ACHN (cell line): ENCODE results near the gene ICE2.
A peak's percentile ranks its signal among the peaks of the same experiment; 100 is the strongest.

Experiments
- DNase-seq: peaks from one replicate; pipeline ENCODE4 v3.0.0-alpha.2; 2015
- in situ Hi-C: cut with HindIII; loops from 2 replicates; pipeline ENCODE4 v1.10.0; 2017; ENCODE audit warnings: low sequenced_read_pairs, low pct_ligation_motif_present, low pct_unique_long_range_greater_than_20kb

ICE2 gene

GRCh38 chr15:60396958-60397771 lies 81.8 kb downstream of the ICE2 start:
- peak; percentile 83 for DNase-seq
- in situ Hi-C loops = no loop called here

- no peak for DNase-seq
- in situ Hi-C loops = no loop called here
Measured at GRCh38 chr15:60396560-60396957, 82.4 kb downstream of the ICE2 start.

- DNase-seq = no peak
- in situ Hi-C loops = no loop called here
Measured at GRCh38 chr15:60396100-60396499, 82.8 kb downstream of the ICE2 start.

- in situ Hi-C loops = no loop called here
- no peak for DNase-seq
Measured at GRCh38 chr15:60395276-60396011, 83.5 kb downstream of the ICE2 start.

GRCh38 chr15:60394689-60395097 lies 84.2 kb downstream of the ICE2 start:
- in situ Hi-C loops = no loop called here
- no peak for DNase-seq

GRCh38 chr15:60392986-60393790 lies 85.8 kb downstream of the ICE2 start:
- DNase-seq = peak; percentile 92
- in situ Hi-C loops = no loop called here

GRCh38 chr15:60392601-60392985 lies 86.3 kb downstream of the ICE2 start:
- in situ Hi-C loops = no loop called here
- DNase-seq = peak; percentile 78

GRCh38 chr15:60391722-60392315 lies 87.1 kb downstream of the ICE2 start:
- DNase-seq = no peak

GRCh38 chr15:60390871-60391501 lies 88.0 kb downstream of the ICE2 start:
- in situ Hi-C loops = no loop called here
- peak; percentile 78 for DNase-seq

More at GRCh38 chr15:60391722-60392315, 87.1 kb downstream of the ICE2 start:
- in situ Hi-C loops = no loop called here

- no peak for DNase-seq
- in situ Hi-C loops = no loop called here
Measured at GRCh38 chr15:60390231-60390630, 88.7 kb downstream of the ICE2 start.

- in situ Hi-C loops = no loop called here
- no peak for DNase-seq
Measured at GRCh38 chr15:60389261-60390077, 89.5 kb downstream of the ICE2 start.

GRCh38 chr15:60387321-60387720 lies 91.6 kb downstream of the ICE2 start:
- DNase-seq = no peak
- in situ Hi-C loops = no loop called here

- no peak for DNase-seq
- in situ Hi-C loops = no loop called here
Measured at GRCh38 chr15:60386615-60387014, 92.3 kb downstream of the ICE2 start.

GRCh38 chr15:60385620-60386552 lies 93.1 kb downstream of the ICE2 start:
- DNase-seq = no peak
- in situ Hi-C loops = no loop called here

- no peak for DNase-seq
- in situ Hi-C loops = no loop called here
Measured at GRCh38 chr15:60384526-60385126, 94.3 kb downstream of the ICE2 start.

GRCh38 chr15:60384053-60384452 lies 94.9 kb downstream of the ICE2 start:
- DNase-seq = no peak
- in situ Hi-C loops = no loop called here
